OCI-LY1 (cell line): ENCODE data around the gene HELZ2.

ENCODE experiments used
- H2AFZ ChIP-seq: fragments of 200-600 bp; sonication (generic), shearing (Covaris generic); 2 replicates; pipeline ENCODE4 v1.6.0; 2014; ENCODE audit warnings: antibody characterized with exemption, mild to moderate bottlenecking, low read length
- H3F3A ChIP-seq: fragments of 200-600 bp; sonication (generic), shearing (Covaris generic); 2 replicates; pipeline ENCODE4 v1.6.0; 2014; ENCODE audit warnings: mild to moderate bottlenecking, antibody characterized with exemption, low read length, moderate library complexity; ENCODE audit not compliant: insufficient read depth
- H3K27ac ChIP-seq: fragments of 200-600 bp; sonication (generic); 2 replicates; pipeline ENCODE4 v1.5.1; 2014; ENCODE audit warnings: low read length, mixed run types, mild to moderate bottlenecking, low read depth; ENCODE audit not compliant: poor library complexity, severe bottlenecking
- H3K27me3 ChIP-seq: fragments of 200-600 bp; sonication (generic); 2 replicates; pipeline ENCODE4 v1.6.0; 2014; ENCODE audit warnings: antibody characterized with exemption, mild to moderate bottlenecking, low read length, moderate library complexity; ENCODE audit not compliant: insufficient read depth
- H3K36me3 ChIP-seq: fragments of 200-600 bp; sonication (generic); 2 replicates; pipeline ENCODE4 v1.6.1; 2014; ENCODE audit warnings: mild to moderate bottlenecking, antibody characterized with exemption, low read length, moderate library complexity, mixed read lengths; ENCODE audit not compliant: insufficient read depth
- H3K4me1 ChIP-seq: fragments of 200-600 bp; sonication (generic); 2 replicates; pipeline ENCODE4 v1.5.1; 2014; ENCODE audit warnings: mild to moderate bottlenecking, low read length, moderate library complexity; ENCODE audit not compliant: insufficient read depth, severe bottlenecking
- H3K4me2 ChIP-seq: fragments of 200-600 bp; sonication (generic), shearing (Covaris generic); 2 replicates; pipeline ENCODE4 v1.6.1; 2014; ENCODE audit warnings: low read length
- H3K4me3 ChIP-seq: fragments of 200-600 bp; sonication (generic); 2 replicates; pipeline ENCODE4 v1.5.1; 2014; ENCODE audit warnings: low read length, low read depth, mild to moderate bottlenecking, mixed read lengths; ENCODE audit not compliant: poor library complexity, severe bottlenecking
- H3K79me2 ChIP-seq: fragments of 200-600 bp; shearing (Covaris generic); 2 replicates; pipeline ENCODE4 v1.6.1; 2016; ENCODE audit warnings: mixed run types, low read length, mixed read lengths; ENCODE audit not compliant: insufficient read depth
- H3K9ac ChIP-seq: fragments of 200-600 bp; sonication (generic), shearing (Covaris generic); 2 replicates; pipeline ENCODE4 v1.6.1; 2014; ENCODE audit warnings: mild to moderate bottlenecking, low read length, mixed read lengths
- H3K9me2 ChIP-seq: fragments of 200-600 bp; sonication (generic), shearing (Covaris generic); 2 replicates; pipeline ENCODE4 v1.6.1; 2014; ENCODE audit warnings: low read depth, mild to moderate bottlenecking, low read length, mixed read lengths
- H3K9me3 ChIP-seq: fragments of 200-600 bp; shearing (Covaris generic); 2 replicates; pipeline ENCODE4 v1.6.1; 2014; ENCODE audit warnings: low read length, mixed read lengths
- H4K20me1 ChIP-seq: fragments of 200-600 bp; sonication (generic), shearing (Covaris generic); 2 replicates; pipeline ENCODE4 v1.6.0; 2016; ENCODE audit warnings: mild to moderate bottlenecking, low read length; ENCODE audit not compliant: insufficient read depth
- CTCF ChIP-seq: fragments of 200-600 bp; sonication (generic), shearing (Covaris generic); IDR thresholded peaks from 2 replicates; pipeline ENCODE4 v1.5.1; 2017; ENCODE audit warnings: mild to moderate bottlenecking, antibody characterized with exemption, low read length, moderate library complexity, mixed read lengths
- EZH2 ChIP-seq: fragments of 200-600 bp; sonication (generic), shearing (Covaris generic); IDR thresholded peaks from 2 replicates; pipeline ENCODE4 v1.8.0; 2017; ENCODE audit warnings: borderline replicate concordance, mixed run types, mild to moderate bottlenecking, antibody characterized with exemption, low read length, moderate library complexity, mixed read lengths

The HELZ2 gene

DNA sequence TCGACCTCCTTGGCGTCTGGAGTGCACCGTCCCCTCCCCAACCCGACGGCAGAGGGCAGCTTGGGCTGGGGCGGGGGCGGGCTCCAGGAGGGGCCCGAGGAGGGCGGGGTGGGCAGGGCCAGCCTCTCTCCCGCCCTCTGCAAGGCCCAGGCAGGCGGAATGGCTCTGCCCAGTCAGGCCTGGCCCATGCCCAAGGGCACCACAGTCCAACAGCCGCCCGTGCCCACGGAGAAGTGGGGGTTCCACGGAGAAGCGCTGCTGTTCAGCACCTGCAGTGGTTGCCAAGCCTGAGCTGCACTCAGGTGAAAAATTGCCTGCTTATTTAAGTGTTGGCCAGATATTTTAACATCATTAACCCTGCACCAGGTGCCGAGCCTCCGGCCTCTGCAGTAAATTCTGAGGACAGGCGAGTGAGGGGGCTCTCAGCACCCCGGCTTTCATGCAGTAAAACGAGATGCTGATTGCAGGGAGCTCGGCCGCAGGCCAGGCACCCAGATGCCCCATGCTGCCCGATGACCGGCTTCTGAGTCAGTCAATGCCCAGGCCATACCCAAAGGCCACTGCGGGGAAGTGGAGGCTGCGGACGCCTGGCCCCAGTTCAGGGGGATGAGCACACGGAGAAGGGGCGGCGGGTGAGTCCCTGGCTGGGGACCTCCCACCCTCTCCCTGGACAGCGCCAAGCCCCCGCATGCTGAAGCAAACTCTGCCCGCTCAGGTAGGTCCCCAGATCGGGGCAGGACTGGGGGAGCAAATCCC lies 26.1 kb downstream of the HELZ2 start, which contains the start of gene SRMS:
Gene SRMS, minus strand, starts transcription at position 25 of the 756 bp plus-strand sequence. CDS start 286 bp downstream, outside the sequence.
- Histone ChIP-seq H3K27me3 (peaks cover 8% of the 10 kb centered on the region; the same call in 1 of the 2 replicates), H4K20me1 (no peaks in the 10 kb centered on the region), H3K27ac (no peak within 1 kb of the TSS), H3K36me3 (no peaks in the 10 kb centered on the region), H3K9me2 (no peaks in the 10 kb centered on the region), H3F3A (0 out of 2 replicates have a peak, but pooled peaks cover 2% of the 10 kb centered on the region), H3K4me3 (no peak within 1 kb of the TSS), H3K4me1 (peaks cover 8% of the 10 kb centered on the region), H3K9me3 (no peaks in the 10 kb centered on the region), H3K79me2 (no peaks in the 10 kb centered on the region), H3K9ac (no peak within 1 kb of the TSS), H2AFZ (no peak within 1 kb of the TSS), H3K4me2 (no peak within 1 kb of the TSS)
- TF ChIP-seq CTCF (no peak), EZH2 (no peak)

- no peaks in the 10 kb centered on the region for H3K36me3 ChIP-seq
- H3K79me2 ChIP-seq = no peaks in the 10 kb centered on the region
- TF ChIP-seq EZH2 (no peak), CTCF (no peak)
- no peak overlapping the region for H3K9ac ChIP-seq
- H4K20me1 ChIP-seq = no peaks in the 10 kb centered on the region
- H3K9me3 ChIP-seq = no peaks in the 10 kb centered on the region
- H2AFZ ChIP-seq = no peak overlapping the region
- H3K27me3 ChIP-seq = peaks cover 8% of the 10 kb centered on the region; the same call in 1 of the 2 replicates
- H3K9me2 ChIP-seq = no peaks in the 10 kb centered on the region
- no peaks in the 10 kb centered on the region for H3F3A ChIP-seq
- H3K4me3 ChIP-seq = no peak overlapping the region
- H3K4me2 ChIP-seq = no peak overlapping the region
- H3K27ac ChIP-seq = no peak overlapping the region
- peaks cover under 1% of the 10 kb centered on the region for H3K4me1 ChIP-seq
Observed at GRCh38 chr20:63546956-63547724, 26.9 kb downstream of the HELZ2 start.

DNA sequence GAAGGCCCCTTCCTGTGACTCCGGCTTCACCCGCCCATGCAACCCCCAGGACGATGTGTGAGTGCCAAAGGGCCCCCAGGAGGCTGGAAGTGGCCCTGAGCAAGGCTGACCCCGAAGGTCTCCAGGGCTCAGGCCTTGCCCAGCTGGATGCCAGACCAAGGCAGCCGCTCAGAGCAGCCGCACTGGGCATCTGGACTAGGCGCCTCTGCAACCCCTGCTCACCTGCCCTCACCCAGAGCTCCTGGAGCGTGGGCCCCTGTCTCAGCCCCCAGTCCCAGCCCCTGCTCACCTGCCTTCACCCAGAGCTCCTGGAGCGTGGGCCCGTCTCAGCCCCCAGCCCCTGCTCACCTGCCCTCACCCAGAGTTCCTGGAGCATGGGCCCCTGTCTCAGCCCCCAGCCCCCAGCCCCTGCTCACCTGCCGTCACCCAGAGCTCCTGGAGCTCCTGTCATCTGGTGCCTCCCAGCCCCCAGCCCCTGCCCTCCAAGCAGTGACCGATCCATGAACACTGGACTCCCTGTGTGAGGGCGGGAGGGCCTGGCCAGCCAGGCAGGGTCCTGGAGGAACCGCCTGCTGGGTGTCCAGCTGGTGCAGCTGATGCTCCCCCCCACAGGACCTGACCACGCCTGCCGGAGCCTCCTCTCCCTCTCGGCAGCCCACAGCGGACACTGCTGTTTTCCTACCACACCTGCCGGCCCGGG lies 27.6 kb downstream of the HELZ2 start:
- no peak overlapping the region for H3K9ac ChIP-seq

More for the DNA sequence above, 27.6 kb downstream of the HELZ2 start:
- no peaks in the 10 kb centered on the region for H3F3A ChIP-seq
- H3K27ac ChIP-seq = no peak overlapping the region
- no peak overlapping the region for H2AFZ ChIP-seq
- no peak overlapping the region for H3K4me3 ChIP-seq
- no peaks in the 10 kb centered on the region for H3K9me3 ChIP-seq
- H3K9me2 ChIP-seq = no peaks in the 10 kb centered on the region
- no peaks in the 10 kb centered on the region for H4K20me1 ChIP-seq
- H3K79me2 ChIP-seq = no peaks in the 10 kb centered on the region
- peaks cover 8% of the 10 kb centered on the region; the same call in 1 of the 2 replicates for H3K27me3 ChIP-seq
- TF ChIP-seq CTCF (no peak), EZH2 (no peak)
- H3K36me3 ChIP-seq = no peaks in the 10 kb centered on the region
- H3K4me1 ChIP-seq = no peaks in the 10 kb centered on the region
- no peak overlapping the region for H3K4me2 ChIP-seq
